ENCODE results near the gene LCLAT1.

DNA sequence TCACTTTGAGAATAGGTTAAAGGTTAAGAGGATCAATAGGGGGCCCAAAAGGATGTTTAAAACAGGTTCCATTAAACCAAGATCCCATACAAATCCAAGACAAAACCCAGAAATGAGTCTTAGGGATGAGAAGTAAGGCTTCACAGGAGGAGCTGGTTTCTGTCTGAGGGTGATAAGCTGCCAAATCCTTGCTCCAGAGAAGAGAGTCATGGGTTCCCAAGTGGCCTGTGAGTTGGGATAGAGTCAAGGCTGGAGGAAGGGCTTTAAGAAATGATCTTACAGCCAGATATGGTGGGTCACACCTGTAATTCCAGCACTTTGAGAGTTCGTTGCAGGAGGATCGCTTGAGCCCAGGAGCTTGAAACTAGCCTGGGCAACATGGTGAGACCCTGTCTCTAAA lies 40.2 kb upstream of the LCLAT1 start:
- TF ChIP-seq, protein P1, sequence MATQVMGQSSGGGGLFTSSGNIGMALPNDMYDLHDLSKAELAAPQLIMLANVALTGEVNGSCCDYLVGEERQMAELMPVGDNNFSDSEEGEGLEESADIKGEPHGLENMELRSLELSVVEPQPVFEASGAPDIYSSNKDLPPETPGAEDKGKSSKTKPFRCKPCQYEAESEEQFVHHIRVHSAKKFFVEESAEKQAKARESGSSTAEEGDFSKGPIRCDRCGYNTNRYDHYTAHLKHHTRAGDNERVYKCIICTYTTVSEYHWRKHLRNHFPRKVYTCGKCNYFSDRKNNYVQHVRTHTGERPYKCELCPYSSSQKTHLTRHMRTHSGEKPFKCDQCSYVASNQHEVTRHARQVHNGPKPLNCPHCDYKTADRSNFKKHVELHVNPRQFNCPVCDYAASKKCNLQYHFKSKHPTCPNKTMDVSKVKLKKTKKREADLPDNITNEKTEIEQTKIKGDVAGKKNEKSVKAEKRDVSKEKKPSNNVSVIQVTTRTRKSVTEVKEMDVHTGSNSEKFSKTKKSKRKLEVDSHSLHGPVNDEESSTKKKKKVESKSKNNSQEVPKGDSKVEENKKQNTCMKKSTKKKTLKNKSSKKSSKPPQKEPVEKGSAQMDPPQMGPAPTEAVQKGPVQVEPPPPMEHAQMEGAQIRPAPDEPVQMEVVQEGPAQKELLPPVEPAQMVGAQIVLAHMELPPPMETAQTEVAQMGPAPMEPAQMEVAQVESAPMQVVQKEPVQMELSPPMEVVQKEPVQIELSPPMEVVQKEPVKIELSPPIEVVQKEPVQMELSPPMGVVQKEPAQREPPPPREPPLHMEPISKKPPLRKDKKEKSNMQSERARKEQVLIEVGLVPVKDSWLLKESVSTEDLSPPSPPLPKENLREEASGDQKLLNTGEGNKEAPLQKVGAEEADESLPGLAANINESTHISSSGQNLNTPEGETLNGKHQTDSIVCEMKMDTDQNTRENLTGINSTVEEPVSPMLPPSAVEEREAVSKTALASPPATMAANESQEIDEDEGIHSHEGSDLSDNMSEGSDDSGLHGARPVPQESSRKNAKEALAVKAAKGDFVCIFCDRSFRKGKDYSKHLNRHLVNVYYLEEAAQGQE (IDR thresholded peaks at IDR 0.05; ENCODE audit: insufficient read depth in 1 of 2, low read depth in 2 of 2, low read length in 1 of 2): no peak
- TF ChIP-seq, protein P2, sequence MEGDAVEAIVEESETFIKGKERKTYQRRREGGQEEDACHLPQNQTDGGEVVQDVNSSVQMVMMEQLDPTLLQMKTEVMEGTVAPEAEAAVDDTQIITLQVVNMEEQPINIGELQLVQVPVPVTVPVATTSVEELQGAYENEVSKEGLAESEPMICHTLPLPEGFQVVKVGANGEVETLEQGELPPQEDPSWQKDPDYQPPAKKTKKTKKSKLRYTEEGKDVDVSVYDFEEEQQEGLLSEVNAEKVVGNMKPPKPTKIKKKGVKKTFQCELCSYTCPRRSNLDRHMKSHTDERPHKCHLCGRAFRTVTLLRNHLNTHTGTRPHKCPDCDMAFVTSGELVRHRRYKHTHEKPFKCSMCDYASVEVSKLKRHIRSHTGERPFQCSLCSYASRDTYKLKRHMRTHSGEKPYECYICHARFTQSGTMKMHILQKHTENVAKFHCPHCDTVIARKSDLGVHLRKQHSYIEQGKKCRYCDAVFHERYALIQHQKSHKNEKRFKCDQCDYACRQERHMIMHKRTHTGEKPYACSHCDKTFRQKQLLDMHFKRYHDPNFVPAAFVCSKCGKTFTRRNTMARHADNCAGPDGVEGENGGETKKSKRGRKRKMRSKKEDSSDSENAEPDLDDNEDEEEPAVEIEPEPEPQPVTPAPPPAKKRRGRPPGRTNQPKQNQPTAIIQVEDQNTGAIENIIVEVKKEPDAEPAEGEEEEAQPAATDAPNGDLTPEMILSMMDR (IDR thresholded peaks at IDR 0.05): no peak
- TF ChIP-seq TCF7L2 (IDR thresholded peaks at IDR 0.05; ENCODE audit: low read depth, low read length) (no peak), SIN3A (IDR thresholded peaks at IDR 0.05; ENCODE audit: borderline replicate concordance, insufficient read depth, low read depth, low read length) (no peak), POLR2AphosphoS5 (IDR thresholded peaks at IDR 0.05; ENCODE audit: low read depth, low read length) (no peak)
